GM18499 (cell line): ENCODE measurements around the gene NRARP.

Source experiments
- ATAC-seq: cut with Tn5 transposase; IDR thresholded peaks from one replicate; pipeline ENCODE4 v1.9.1; 2021; ENCODE audit warnings: moderate number of reproducible peaks; ENCODE audit not compliant: insufficient read depth, unreplicated experiment

The NRARP gene

GRCh38 chr9:137300567-137301080, 1.4 kb downstream of the NRARP start:
- ATAC-seq, result no peak

DNA sequence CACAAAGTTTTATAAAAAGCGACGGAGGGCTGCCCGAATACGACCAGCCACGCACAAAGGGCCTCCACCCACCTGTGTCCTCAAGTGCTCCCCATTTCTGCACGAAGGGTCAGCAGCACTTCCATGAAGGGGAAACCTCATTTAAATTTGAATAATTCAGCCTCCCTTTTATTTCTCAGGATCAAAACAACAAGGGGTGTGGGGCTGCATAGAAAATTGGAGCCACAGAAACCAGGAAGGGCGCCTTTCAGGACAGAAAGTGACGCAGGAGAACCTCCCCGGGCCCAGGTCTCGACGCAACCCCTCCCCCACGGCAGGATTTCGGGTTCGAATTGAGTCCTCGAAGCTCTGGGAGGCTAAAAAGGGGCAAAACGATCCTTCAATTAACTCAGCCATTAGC, 2.1 kb downstream of the NRARP start:
- no peak for ATAC-seq

- no peak for ATAC-seq
Measured at GRCh38 chr9:137299203-137299565, 2.9 kb downstream of the NRARP start.

- no peak for ATAC-seq
Measured at GRCh38 chr9:137298401-137299202, 3.5 kb downstream of the NRARP start.

- no peak for ATAC-seq
Measured at GRCh38 chr9:137297966-137298365, 4.1 kb downstream of the NRARP start.

DNA sequence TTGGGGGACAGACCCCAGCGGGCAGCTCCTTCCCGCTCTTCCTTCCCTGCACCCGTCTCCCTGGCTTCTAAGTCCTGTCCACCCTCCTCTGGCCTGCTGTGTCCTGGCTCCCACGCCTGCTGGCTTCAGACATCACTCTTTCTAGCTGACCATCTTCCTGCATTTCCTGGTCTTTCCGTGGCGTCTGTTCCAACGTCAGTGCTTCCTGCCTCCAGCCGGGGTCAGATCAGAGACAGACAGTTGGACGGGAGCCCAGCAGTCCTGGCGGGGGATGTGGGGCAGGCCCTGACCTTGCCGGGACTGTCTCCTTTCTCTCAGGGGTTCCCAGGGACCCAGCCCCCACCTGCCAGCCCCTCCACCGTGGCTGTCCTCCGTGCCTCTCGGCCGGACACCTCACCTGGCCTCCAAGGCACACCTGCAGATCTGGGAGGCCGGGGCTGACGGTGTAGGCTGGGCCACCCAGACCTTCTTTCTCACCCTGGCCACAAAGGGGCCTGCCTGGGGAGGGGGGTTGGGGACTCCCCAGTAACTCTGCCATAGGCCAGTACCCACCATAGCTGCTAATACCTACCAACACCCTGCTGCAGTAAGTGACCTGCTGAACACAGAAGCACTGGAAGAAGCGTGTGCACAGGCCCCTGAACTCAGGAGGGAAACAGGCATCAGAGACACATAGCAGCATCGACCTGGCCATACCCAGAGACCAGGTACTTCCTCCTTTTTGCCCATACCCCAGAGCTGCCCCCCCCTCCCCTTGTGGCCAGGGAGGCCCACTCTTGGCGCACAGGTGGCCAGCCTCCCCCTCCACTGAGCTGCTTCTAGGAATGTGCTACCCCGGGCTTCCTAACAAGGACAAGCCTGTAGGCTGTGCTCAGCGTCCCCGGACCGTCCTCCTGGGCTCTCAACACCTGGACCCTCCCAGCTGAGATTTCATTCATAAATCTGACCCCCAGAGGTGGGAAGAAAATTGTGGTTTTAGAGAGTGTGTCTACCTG, 5.1 kb downstream of the NRARP start:
- ATAC-seq, result no peak

GRCh38 chr9:137295849-137296669, 6.0 kb downstream of the NRARP start:
- ATAC-seq, result no peak

GRCh38 chr9:137295238-137295811, 6.7 kb downstream of the NRARP start:
- no peak for ATAC-seq

DNA sequence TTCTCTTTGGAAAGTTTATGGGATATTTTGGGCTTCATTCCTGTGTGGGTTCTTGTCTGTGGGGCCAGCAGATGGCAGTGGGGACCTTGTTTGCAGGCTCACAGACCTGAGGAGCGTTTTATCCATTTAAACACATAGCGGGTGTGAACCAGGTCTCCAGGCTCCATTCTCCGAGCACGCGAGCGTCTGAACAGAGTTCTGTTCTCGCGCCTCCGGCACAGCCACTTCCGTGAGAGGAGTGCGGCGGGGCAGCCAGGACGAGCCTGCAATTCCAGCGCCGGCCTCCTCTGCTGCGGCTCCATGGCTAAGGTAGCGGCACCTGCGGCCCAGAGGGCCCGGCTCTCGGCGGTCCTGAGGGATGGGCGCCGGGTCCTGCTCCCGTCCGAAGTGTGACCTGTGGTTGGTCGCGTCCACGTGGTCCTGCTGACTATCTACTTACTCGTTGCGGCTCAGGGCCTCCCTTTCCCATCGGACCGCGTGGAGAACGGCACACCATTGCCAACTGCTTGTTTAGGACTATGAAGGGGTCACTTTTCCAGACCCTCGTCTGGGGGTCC, 7.3 kb downstream of the NRARP start:
- no peak for ATAC-seq

DNA sequence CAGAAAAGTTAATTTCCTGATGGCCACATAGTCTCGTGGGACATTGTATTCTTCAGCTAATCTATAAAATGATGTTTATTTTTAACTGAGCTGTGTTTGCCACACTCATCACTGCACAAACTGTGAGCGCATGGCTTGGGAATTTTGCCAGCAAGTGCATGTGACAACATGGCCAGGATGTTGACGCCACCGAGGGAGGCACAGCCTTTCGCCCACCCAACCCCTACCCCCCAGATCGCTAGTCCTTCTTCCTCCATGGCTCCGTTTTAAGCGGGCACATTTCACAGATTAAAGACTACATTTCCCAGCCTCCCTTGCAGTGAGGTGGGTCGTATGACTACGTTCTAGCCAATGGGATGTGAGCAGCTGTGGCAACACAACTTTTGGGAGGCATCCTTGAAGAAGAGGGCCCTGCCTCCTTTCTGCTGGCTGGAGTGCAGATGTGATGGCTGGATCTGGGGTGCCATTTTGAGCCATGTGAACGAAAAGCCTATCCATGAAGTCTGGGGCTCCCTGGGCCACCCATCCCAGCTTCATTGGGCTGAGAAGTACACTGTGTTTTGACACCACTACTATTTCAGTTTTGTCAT, 7.9 kb downstream of the NRARP start:
- ATAC-seq, result no peak

DNA sequence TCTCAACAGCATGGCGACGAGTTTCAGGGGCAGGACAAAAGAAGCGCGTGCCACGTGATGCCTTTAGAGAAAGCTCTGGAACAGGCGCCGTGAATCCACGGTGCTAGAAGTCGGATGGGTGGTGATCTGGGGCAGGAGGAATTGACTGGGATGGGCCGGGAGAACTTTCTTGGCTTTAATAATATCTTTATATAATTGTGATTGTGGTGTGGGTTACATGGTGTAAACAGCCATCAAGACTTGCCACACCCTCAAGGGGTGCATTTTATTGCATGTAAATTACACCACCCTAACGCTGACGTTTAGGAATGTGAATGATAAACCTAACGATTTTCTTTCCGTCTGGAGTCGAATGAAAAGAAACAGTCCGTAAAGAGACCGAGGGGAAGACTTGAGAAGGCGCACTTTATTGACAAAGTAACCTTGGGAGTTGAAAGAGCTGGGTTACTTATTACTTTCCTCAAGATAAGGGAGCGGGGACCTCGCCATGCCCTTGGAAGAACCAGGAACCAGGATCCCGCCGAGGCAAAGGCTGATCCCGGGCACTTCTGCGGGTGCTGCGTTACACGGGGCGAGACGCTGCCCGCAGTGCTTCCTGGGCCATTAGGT, 8.5 kb downstream of the NRARP start:
- ATAC-seq, result no peak

DNA sequence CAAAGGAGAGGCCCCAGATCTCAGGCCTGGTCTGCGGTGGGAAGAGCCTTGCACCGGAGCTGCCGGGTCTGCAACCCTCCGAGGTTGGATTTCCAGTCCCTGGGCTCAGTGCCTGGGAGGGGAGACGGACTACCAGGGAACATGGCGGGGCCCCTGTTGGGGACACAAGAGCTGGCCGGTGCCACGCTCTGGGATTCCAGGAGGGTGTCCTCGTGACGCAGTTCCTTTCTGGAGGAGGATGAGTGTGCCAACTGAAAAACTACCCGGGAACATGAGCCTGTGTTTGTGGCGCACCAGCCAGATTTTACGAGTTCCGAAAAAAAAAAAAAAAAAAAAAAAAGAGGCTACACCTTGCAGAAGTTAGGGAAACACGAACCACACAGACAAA, 9.0 kb downstream of the NRARP start:
- no peak for ATAC-seq

DNA sequence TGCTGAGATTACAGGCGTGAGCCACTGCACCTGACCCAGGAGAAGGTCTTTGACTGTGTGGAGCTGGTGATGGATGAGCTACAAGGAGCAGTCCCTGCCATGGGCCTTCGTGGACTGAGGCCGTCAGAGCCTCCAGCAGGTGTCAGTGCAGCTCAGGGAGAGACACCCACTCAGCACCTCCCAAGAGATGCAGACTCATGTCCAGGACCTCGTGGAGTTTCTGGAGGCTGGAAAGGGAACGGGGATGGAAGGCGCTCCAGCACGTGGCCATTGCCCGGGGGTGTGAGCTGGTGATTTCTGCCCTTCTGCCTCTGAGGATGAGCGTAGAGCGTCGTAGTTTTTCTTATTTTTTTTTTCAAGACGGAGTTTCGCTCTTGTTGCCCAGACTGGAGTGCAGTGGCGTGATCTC, 15.1 kb downstream of the NRARP start:
- no peak for ATAC-seq

GRCh38 chr9:137281345-137282116, 20.5 kb downstream of the NRARP start:
- ATAC-seq, result no peak

DNA sequence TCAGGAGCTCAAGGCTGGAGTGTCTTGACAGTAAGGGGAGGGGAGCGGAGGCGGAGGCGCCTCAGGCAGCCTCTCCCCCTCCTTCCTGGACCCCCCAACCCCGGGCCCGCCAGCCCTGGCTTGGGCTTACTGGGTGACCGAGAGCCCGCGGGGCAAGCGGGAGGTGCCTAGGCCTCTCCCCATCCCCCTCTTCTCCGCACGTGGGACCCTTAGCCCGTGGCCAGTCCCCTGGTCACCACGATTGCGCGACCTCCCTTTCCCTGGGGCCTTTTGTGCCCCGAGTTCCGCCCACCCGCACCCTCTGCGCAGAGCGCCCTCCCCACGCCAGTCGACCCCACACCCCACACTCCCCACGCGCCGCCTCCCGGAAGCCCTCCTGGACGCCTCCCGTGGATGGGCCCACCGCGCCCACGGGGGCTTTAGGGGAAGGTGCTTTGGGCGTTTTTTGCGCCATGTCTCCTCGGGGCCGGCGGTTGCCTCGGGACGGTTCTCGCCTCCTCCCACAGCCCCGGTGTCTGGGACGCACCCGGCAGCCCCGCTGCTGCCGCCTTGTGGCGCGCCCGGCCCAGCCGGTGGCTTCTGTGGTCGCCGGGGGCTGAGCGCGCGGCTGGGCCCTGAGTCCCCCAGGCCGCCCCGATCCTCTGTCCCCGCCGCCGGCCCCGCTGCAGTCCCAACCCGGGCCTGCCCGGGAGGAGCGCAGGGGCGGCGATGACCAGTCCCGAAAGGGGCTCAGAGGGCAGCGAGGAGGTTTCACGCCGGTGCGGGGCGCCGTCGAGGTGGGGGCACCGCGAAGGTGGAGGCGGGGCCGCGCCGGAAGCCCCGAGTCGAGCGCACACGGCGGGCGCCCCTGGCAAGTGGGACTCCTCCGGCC, 21.4 kb downstream of the NRARP start:
- no peak for ATAC-seq

DNA sequence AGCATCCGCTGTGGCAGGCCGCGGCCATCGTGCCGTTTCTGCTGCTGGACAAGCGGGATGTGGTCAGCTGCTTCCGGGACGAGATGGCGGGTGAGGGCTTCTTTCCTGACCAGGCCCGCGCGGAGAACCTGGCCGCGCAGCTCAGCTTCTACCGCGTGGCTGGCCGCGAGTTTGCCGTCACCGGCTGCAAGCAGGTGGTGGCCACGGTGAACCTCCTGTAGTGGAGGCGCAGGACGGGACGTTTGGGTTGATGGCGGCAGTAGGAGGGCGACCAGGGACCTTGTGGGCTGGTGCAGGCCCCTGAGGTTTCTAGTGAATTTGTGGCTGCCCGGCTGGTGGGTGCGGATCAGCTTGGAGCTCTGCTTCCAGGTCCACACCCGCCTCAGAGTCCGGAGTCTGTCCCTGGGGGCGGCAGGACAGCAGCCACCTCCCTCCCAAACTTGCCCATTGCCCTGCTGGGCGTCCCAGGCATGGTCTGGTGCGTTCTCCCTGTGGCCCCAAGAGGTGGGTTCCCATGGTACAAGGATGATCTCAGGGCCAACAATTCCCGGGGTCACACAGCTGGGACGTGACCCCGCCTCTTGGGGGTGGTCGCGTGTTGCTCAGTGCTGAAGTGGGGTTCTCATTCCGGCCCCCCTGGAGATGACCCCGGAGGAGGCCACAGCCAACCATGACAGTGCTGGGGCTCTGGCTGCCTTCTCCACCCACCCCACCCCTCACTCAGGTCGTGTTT, 22.2 kb downstream of the NRARP start:
- no peak for ATAC-seq
